PC-9 (cell line): Measurements from ENCODE around the gene SEMA3B. TPM values are rescaled to one million over a fixed set of nuclear protein-coding genes. Genes with fewer than 3 reads are reported as not detected.

ENCODE experiments used
- BruUV-seq: library from RNA; stranded (reverse); fragments of 400-500 nt; replicated peaks from 2 replicates; lab custom pipeline; 2021; lab: Mats Ljungman, UMichigan
- CTCF ChIA-PET: fragments of 300-600 bp; sonication (Branson Sonifier 250); formaldehyde crosslinking; loops from one replicate; lab custom pipeline; 2022; ENCODE audit warnings: antibody characterized with exemption; lab: Charles Lee
- POLR2A ChIA-PET: fragments of 300-600 bp; sonication (Branson Sonifier 250); formaldehyde crosslinking; loops from one replicate; lab custom pipeline; 2022; ENCODE audit warnings: antibody characterized with exemption; ENCODE audit not compliant: unreplicated experiment; lab: Charles Lee
- DNase-seq, 2 experiments: peaks; one replicate each; pipeline versions ENCODE4 v3.0.0 to v3.0.0-alpha.2; 2015 to 2022; ENCODE audit warnings: mixed read lengths in 1 of 2
- H2AFZ ChIP-seq: fragments of 200-600 bp; sonication (generic); 2 replicates; pipeline ENCODE4 v1.8.1; 2017; ENCODE audit warnings: antibody characterized with exemption
- H3F3A ChIP-seq: fragments of 200-600 bp; sonication (generic); 2 replicates; pipeline ENCODE4 v1.8.1; 2017; ENCODE audit warnings: antibody characterized with exemption, mild to moderate bottlenecking, low read depth; ENCODE audit not compliant: insufficient read depth
- H3K27ac ChIP-seq: fragments of 200-600 bp; sonication (generic); 2 replicates; pipeline ENCODE4 v1.6.1; 2016; ENCODE audit warnings: mixed run types
- H3K27me3 ChIP-seq: fragments of 200-600 bp; sonication (generic); 2 replicates; pipeline ENCODE4 v1.6.1; 2016; ENCODE audit warnings: low read depth, mixed run types; ENCODE audit not compliant: insufficient read depth
- H3K36me3 ChIP-seq: fragments of 200-600 bp; sonication (generic); 2 replicates; pipeline ENCODE4 v1.6.1; 2016; ENCODE audit warnings: low read depth, mixed run types
- H3K4me1 ChIP-seq: fragments of 200-600 bp; sonication (generic); replicated peaks from 2 replicates; pipeline ENCODE4 v1.6.1; 2016; ENCODE audit warnings: mixed run types; ENCODE audit not compliant: insufficient read depth
- H3K4me2 ChIP-seq: fragments of 200-600 bp; sonication (generic); 2 replicates; pipeline ENCODE4 v1.6.1; 2017; ENCODE audit warnings: mixed run types
- H3K4me3 ChIP-seq: fragments of 200-600 bp; sonication (generic); 2 replicates; pipeline ENCODE4 v1.6.1; 2016; ENCODE audit warnings: mixed run types
- H3K79me2 ChIP-seq: fragments of 200-600 bp; sonication (generic); 2 replicates; pipeline ENCODE4 v1.6.1; 2017; ENCODE audit warnings: low read depth, mixed run types
- H3K9me2 ChIP-seq: fragments of 200-600 bp; sonication (generic); 2 replicates; pipeline ENCODE4 v1.8.1; 2017; ENCODE audit warnings: mild to moderate bottlenecking; ENCODE audit not compliant: insufficient read depth
- H3K9me3 ChIP-seq: fragments of 200-600 bp; sonication (generic); 2 replicates; pipeline ENCODE4 v1.8.1; 2016; ENCODE audit warnings: low read depth; ENCODE audit not compliant: insufficient read depth
- H4K20me1 ChIP-seq: fragments of 200-600 bp; sonication (generic); 2 replicates; pipeline ENCODE4 v1.8.1; 2017; ENCODE audit not compliant: insufficient read depth
- CTCF ChIP-seq: fragments of 200-600 bp; sonication (generic); conservative IDR thresholded peaks from 2 replicates; pipeline ENCODE4 v1.6.1; 2017; ENCODE audit warnings: mixed run types, antibody characterized with exemption, mild to moderate bottlenecking, moderate library complexity
- EZH2 ChIP-seq: fragments of 200-600 bp; sonication (generic); IDR thresholded peaks from 2 replicates; pipeline ENCODE4 v1.8.0; 2017; ENCODE audit warnings: antibody characterized with exemption, low read depth
- intact Hi-C: fragments of 100-400 bp; cut with micrococcal nuclease; formaldehyde crosslinking; loops from one replicate; pipeline ENCODE4 v1.10.0; 2022; ENCODE audit not compliant: unreplicated experiment
- total RNA-seq: library from RNA; stranded (reverse); gene quantifications from 2 replicates; pipeline ENCODE4 v1.2.3, GENCODE V29; 2021

Gene SEMA3B
- total RNA-seq, 1 experiment from 2014 or later, result 52.4 TPM

GRCh38 chr3:50248387-50248786 is 20.6 kb upstream of the SEMA3B start:
- peaks cover 33% of the 10 kb centered on the region for H3K4me1 ChIP-seq
- intact Hi-C loops, result no loop called here

GRCh38 chr3:50249457-50249856 is 19.5 kb upstream of the SEMA3B start:
- H3K9me2 ChIP-seq, result no peaks in the 10 kb centered on the region
- TF ChIP-seq EZH2, result no peak
- no peak for TF ChIP-seq CTCF
- ChIA-PET CTCF (interaction anchor here (0.6 kb wide), 1 partner anchor 10 kb away, joined by 5 read pairs; no protein-coding TSS in a partner anchor), POLR2A (no interaction called here)
- intact Hi-C loops, result no loop called here
- BruUV-seq, result no TSS peak
- no peaks in the 10 kb centered on the region for H3K9me3 ChIP-seq
- no peaks in the 10 kb centered on the region for H3K27me3 ChIP-seq
- H3K4me1 ChIP-seq, result peaks cover 33% of the 10 kb centered on the region
- peaks cover 25% of the 10 kb centered on the region for H3F3A ChIP-seq
- peaks cover 20% of the 10 kb centered on the region for H3K79me2 ChIP-seq
- H4K20me1 ChIP-seq, result no peaks in the 10 kb centered on the region; the same call in 1 of the 2 replicates
- no peak for DNase-seq
- no peak overlapping the region for H3K4me2 ChIP-seq
- H3K4me3 ChIP-seq, result no peak overlapping the region
- no peaks in the 10 kb centered on the region for H3K36me3 ChIP-seq
- no peak overlapping the region for H2AFZ ChIP-seq
- no peak overlapping the region for H3K27ac ChIP-seq

More at GRCh38 chr3:50248387-50248786, 20.6 kb upstream of the SEMA3B start:
- no TSS peak for BruUV-seq
- no peak overlapping the region for H2AFZ ChIP-seq
- peak; percentile 32 to 74 for DNase-seq
- H3F3A ChIP-seq, result peaks cover 29% of the 10 kb centered on the region
- no peaks in the 10 kb centered on the region for H3K9me2 ChIP-seq
- ChIA-PET CTCF (interaction anchor here (0.5 to 1.0 kb wide), 2 partner anchors 10 to 15 kb away, joined by 3 to 5 read pairs; no protein-coding TSS in a partner anchor), POLR2A (interaction anchor here (0.6 to 1.2 kb wide), 3 partner anchors 13 to 374 kb away, joined by 3 to 6 read pairs (median 4); no protein-coding TSS in a partner anchor)
- no peak overlapping the region for H3K4me3 ChIP-seq
- no peaks in the 10 kb centered on the region for H3K9me3 ChIP-seq
- H3K79me2 ChIP-seq, result peaks cover 20% of the 10 kb centered on the region
- no peaks in the 10 kb centered on the region for H3K36me3 ChIP-seq
- peak overlapping the region; percentile 16; the same call in 1 of the 2 replicates for H3K27ac ChIP-seq
- TF ChIP-seq EZH2 (no peak), CTCF (no peak)
- no peaks in the 10 kb centered on the region; the same call in 1 of the 2 replicates for H4K20me1 ChIP-seq
- no peaks in the 10 kb centered on the region for H3K27me3 ChIP-seq
- peak overlapping the region; percentile 23; the same call in 1 of the 2 replicates for H3K4me2 ChIP-seq

GRCh38 chr3:50250514-50250913 is 18.4 kb upstream of the SEMA3B start:
- TF ChIP-seq EZH2 (no peak), CTCF (no peak)
- H3K79me2 ChIP-seq, result peaks cover 20% of the 10 kb centered on the region
- CTCF ChIA-PET, result no interaction called here

More at GRCh38 chr3:50250514-50250913, 18.4 kb upstream of the SEMA3B start:
- DNase-seq, result no peak
- Histone ChIP-seq H4K20me1 (no peaks in the 10 kb centered on the region; the same call in 1 of the 2 replicates), H3K36me3 (no peaks in the 10 kb centered on the region), H3K27ac (no peak overlapping the region), H3K9me3 (no peaks in the 10 kb centered on the region), H3K4me2 (no peak overlapping the region), H3F3A (peaks cover 22% of the 10 kb centered on the region), H3K9me2 (no peaks in the 10 kb centered on the region), H3K4me1 (peaks cover 33% of the 10 kb centered on the region), H3K4me3 (no peak overlapping the region), H2AFZ (no peak overlapping the region), H3K27me3 (no peaks in the 10 kb centered on the region)
- POLR2A ChIA-PET, result interaction anchor here (0.5 kb wide), 1 partner anchor 100 kb away, joined by 6 read pairs; no protein-coding TSS in a partner anchor
- intact Hi-C loops, result no loop called here
- no TSS peak for BruUV-seq
